Measurements from ENCODE around the gene CPNE1. TPM values are rescaled to one million over a fixed set of nuclear protein-coding genes. Genes with fewer than 3 reads are reported as not detected.

Gene CPNE1
- total RNA-seq, 1 experiment from 2014 or later, result 155 TPM

DNA sequence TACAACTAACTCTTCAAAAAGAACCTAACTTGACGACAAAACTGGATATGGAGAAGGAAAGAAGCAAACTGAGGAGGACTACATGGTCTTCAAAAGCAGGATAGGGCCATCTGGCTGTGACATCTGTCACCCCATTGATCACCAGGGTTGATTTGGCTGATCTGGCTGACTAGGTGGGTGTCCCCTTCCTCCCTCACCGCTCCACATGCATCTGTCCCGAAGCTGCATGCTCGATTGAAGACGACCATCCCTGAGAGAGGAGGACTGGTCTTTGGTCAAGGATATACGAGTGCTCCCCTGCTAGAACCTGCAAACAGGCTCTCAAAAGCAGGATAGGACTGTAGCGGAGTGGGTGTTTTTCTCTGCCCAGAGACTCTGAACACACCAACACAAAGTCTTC is 21.7 kb downstream of the CPNE1 start:
- Histone ChIP-seq H3K79me2 (ENCODE audit: insufficient read depth, low read length) (peaks cover 5% of the 10 kb centered on the region; the same call in 1 of the 2 replicates), H4K8ac (replicated peaks; ENCODE audit: insufficient read length, low read depth, low read length) (no peak overlapping the region), H2AK5ac (ENCODE audit: insufficient read length, low read length) (no peak overlapping the region), H3K4ac (ENCODE audit: low read depth, low read length) (no peak overlapping the region), H2AFZ (ENCODE audit: low read length) (no peak overlapping the region), H2BK12ac (ENCODE audit: insufficient read length, low read depth, low read length) (no peak overlapping the region), H4K91ac (ENCODE audit: insufficient read length, low read depth, low read length) (no peak overlapping the region), H3K4me2 (ENCODE audit: insufficient read depth, insufficient read length, low read length) (no peak overlapping the region), H3K14ac (ENCODE audit: insufficient read depth, low read length) (no peak overlapping the region), H4K5ac (ENCODE audit: insufficient read length, low read depth, low read length) (no peak overlapping the region), H3K9ac (ENCODE audit: extremely low read depth, insufficient read length, low read length) (no peak overlapping the region), H3K27me3 (ENCODE audit: insufficient read depth, low read length) (no peaks in the 10 kb centered on the region), H3K27ac (ENCODE audit: insufficient read length, low read depth, low read length) (no peak overlapping the region), H2BK120ac (ENCODE audit: low read depth, low read length, poor library complexity, severe bottlenecking) (no peak overlapping the region), H3K4me1 (ENCODE audit: insufficient read depth, low read length) (peaks cover 1% of the 10 kb centered on the region; the same call in 1 of the 2 replicates), H3K23ac (ENCODE audit: insufficient read length, low read depth, low read length) (no peak overlapping the region), H3T11ph (ENCODE audit: low read length) (no peak overlapping the region), H3K9me3 (ENCODE audit: control insufficient read depth, low read depth, low read length) (no peaks in the 10 kb centered on the region), H2BK20ac (ENCODE audit: low read depth, low read length, poor library complexity, severe bottlenecking) (no peak overlapping the region), H3K56ac (ENCODE audit: insufficient read length, low read depth, low read length) (no peak overlapping the region), H3K79me1 (ENCODE audit: insufficient read depth, low read depth, low read length, poor library complexity, severe bottlenecking) (peaks cover 9% of the 10 kb centered on the region), H2BK5ac (ENCODE audit: insufficient read length, low read length) (no peak overlapping the region), H4K20me1 (ENCODE audit: control insufficient read depth, insufficient read depth, insufficient read length) (no peaks in the 10 kb centered on the region), H3K18ac (ENCODE audit: insufficient read length, low read depth, low read length) (no peak overlapping the region), H3K23me2 (ENCODE audit: insufficient read length, low read depth, low read length, poor library complexity, severe bottlenecking) (no peaks in the 10 kb centered on the region), H2BK15ac (ENCODE audit: low read depth, low read length) (no peak overlapping the region)
- WGBS (ENCODE audit: extremely low coverage, insufficient read length, low lambda C conversion rate), result no CpG with 5 or more reads among the region's 7 CpGs
- Mint-ChIP-seq H3K27ac (peak overlapping the region in 2 of 3 experiments; percentile 9 to 23; a peak in 2 of 7 replicates), H3K9me3 (no peaks in the 10 kb centered on the region), H3K27me3 (ENCODE audit: low read depth) (no peaks in the 10 kb centered on the region; the same call in 1 of the 2 replicates), H3K4me1 (peaks cover 49 to 56% of the 10 kb centered on the region in 2 experiments), H3K36me3 (ENCODE audit: insufficient read depth in 1 of 3, low read depth in 3 of 3) (peaks cover 0 to 6% (median 2%) of the 10 kb centered on the region in 3 experiments; a peak in 2 of 7 replicates), H3K4me3 (no peak overlapping the region)
- TF ChIP-seq, protein P1, sequence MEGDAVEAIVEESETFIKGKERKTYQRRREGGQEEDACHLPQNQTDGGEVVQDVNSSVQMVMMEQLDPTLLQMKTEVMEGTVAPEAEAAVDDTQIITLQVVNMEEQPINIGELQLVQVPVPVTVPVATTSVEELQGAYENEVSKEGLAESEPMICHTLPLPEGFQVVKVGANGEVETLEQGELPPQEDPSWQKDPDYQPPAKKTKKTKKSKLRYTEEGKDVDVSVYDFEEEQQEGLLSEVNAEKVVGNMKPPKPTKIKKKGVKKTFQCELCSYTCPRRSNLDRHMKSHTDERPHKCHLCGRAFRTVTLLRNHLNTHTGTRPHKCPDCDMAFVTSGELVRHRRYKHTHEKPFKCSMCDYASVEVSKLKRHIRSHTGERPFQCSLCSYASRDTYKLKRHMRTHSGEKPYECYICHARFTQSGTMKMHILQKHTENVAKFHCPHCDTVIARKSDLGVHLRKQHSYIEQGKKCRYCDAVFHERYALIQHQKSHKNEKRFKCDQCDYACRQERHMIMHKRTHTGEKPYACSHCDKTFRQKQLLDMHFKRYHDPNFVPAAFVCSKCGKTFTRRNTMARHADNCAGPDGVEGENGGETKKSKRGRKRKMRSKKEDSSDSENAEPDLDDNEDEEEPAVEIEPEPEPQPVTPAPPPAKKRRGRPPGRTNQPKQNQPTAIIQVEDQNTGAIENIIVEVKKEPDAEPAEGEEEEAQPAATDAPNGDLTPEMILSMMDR (conservative IDR thresholded peaks at IDR 0.05), result no peak
- DNase-seq, result no peak

All from H9 (cell line).